Stimulated activated CD8-positive, alpha-beta memory T cell treated with anti-CD3 and anti-CD28 coated beads, Interleukin-7, amount 100 ng/mL, for 48 hours (primary cell): ENCODE results near the gene PCDHGC5.

Experiments used
- DNase-seq, 2 donors: peaks; one replicate each; pipeline ENCODE4 v3.0.0-alpha.2; 2020; ENCODE audit warnings: low read depth in 1 of 2; ENCODE audit errors: extremely low read depth in 1 of 2

Gene PCDHGC5

DNA sequence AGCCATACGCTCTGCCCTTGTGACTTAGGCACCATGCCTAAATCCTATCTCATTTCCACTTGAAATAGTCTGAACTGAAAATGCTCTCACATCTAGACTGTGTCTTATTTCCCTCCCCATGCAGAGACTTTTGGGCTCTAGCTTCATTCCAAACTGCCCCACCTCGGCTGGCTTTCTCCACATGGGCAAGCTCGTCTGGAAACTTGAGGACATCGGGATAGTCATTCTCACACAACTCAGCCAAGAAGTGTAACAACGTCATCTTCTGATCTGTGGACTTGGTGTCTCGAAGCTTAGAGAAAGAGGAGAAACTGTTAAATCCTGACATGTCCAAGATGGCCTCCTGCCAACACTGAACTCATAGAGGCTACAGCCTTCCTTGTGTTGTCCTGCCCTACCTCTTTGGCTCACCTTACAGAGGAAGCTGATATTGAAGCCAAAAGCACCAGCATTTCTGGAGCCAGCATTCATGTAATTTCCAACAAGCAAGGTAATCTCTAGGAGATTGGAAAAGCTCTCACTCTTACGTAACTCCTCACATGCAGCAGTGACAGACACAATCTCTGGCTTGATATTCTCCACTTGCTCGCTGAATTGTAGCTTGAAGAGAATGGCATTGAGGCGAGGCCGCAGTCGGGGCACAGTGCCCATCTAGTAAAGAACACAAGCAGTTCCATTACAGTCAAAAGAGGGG is 39.6 kb downstream of the PCDHGC5 start:
- DNase-seq: no peak

DNA sequence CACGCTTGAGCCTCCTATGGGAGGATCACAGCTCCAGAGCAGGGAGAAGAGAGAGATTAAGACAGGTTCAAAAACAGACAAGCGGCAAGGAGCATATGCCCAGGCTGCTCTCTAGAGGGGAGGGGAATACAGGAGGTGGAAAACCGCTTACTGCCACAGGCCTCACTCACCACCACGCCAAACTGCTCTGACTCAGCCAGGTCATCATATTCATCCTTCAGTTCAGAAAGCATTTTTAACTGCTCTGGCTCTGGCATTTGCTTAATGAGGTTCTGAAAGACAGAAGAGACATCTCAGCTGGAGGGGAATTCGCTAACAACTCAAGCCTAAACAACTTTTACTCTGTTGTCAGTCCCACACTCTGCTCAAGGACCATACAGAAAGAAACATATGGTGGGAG is 40.1 kb downstream of the PCDHGC5 start:
- no peak for DNase-seq

DNA sequence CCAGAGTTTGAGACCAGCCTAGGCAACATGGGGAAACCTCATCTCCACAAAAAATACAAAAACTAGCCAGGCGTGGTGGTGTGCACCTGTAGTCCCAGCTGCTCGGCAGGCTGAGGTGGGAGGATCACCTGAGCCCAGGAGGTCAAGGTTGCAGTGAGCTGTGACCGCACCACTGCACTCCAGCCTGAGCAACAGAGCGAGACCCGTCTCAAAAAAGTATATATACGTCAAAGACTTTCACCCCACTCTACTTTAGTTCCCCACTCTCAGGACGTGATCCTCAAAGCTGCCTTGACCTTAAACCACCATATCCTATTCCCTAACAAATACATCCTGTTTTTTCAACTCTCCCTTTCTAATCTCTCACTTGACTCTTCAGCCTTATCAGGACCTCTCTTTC is 41.0 kb downstream of the PCDHGC5 start:
- no peak for DNase-seq

DNA sequence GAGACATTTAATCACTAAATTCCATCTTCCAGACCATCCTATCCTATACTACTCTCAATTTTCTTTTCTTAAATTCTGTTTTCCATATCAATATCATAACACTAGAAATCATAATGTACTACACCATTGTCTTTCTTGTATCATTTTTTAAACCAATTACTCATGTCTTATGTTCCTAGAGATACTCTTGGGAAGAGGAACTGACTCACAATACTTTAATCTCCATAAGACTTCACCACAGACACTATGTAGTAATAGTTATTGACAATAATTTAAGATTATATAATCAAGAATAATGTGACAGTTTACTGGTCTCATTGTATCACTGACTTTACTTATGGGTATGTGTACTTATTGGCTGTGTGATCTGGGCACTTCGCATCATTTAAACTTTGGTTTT is 43.8 kb downstream of the PCDHGC5 start:
- DNase-seq: no peak

DNA sequence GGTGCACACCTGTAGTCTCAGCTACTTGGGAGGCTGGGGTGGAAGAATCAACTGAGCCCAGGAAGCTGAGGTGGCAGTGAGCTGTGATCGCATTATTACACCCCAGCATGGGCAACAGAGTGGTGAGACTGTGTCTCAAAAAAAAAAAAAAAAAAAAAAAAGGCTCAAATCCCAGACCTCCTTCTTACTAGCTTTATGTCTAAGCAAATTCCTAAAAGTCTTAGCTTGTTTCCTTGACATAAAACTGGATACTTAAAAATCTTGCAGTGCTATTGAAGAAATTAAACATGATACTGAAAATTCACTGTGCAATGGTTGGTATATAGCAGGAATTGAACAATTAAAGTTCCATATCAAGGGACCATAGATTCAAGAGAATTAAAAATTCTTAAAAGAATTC is 45.0 kb downstream of the PCDHGC5 start:
- no peak for DNase-seq

DNA sequence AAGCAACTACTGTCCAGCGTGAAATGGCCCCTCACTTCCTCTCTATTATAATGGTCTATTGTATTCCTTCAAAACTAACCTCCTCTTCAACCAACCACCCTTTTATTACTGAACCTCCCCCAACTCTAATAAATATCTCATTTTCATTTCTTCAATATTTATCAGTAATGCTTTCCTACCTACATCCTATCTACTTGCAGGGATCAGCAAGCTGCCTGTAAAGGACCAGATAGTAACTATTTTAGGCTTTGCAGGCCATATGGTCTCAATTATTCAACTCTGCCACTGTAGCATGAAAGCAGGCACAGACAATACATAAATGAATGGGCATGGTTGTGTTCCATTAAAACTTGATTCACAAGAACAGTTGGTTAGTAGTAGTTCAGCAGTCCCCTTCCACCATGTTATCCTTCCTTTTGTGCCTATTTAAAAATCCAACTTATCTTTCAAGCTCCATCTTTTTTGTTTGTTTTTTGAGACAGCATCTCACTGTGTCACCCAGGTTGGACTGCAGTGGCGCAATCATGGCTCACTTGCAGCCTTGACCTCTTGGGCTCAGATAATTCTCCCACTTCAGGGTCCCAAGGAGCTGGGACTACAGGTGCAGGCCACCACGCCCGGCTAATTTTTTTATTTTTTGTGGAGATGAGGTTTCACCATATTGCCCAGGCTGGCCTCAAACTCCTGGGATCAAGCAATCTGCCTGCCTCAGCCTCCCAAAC is 45.8 kb downstream of the PCDHGC5 start:
- no peak for DNase-seq
